Liver (tissue), 9 donors: ENCODE results near the gene TGIF1. TPM values are rescaled to one million over a fixed set of nuclear protein-coding genes. Genes with fewer than 3 reads are reported as not detected.

Experiments used
- DNase-seq: peaks from one replicate; pipeline ENCODE4 v3.0.0-alpha.2; 2017; ENCODE audit warnings: low spot score
- H3K27ac ChIP-seq, 2 donors: one replicate each; pipeline ENCODE4 v1.7.0; 2013; ENCODE audit warnings: inconsistent platforms in 2 of 2, low read length in 2 of 2, control low read depth in 1 of 2, low read depth in 1 of 2, mild to moderate bottlenecking in 1 of 2
- H3K27me3 ChIP-seq, 4 donors: one replicate each; pipeline versions ENCODE4 v1.6.1 to v1.7.0; 2013; ENCODE audit warnings: low read length in 3 of 4, inconsistent platforms in 1 of 4, mild to moderate bottlenecking in 1 of 4, moderate library complexity in 1 of 4; ENCODE audit not compliant: control insufficient read depth in 4 of 4, insufficient read depth in 4 of 4
- H3K36me3 ChIP-seq, 4 donors: one replicate each; pipeline versions ENCODE4 v1.6.1 to v1.7.0; 2013; ENCODE audit warnings: low read length in 3 of 4, mild to moderate bottlenecking in 3 of 4, low read depth in 1 of 4, moderate library complexity in 1 of 4; ENCODE audit not compliant: control insufficient read depth in 4 of 4, insufficient read depth in 3 of 4
- H3K4me1 ChIP-seq, 4 donors: one replicate each; pipeline versions ENCODE4 v1.6.1 to v1.7.0; 2013; ENCODE audit warnings: low read length in 3 of 4, mild to moderate bottlenecking in 3 of 4, moderate library complexity in 1 of 4; ENCODE audit not compliant: control insufficient read depth in 4 of 4, insufficient read depth in 4 of 4
- H3K4me3 ChIP-seq, 3 donors: one replicate each; pipeline versions ENCODE4 v1.6.1 to v1.7.0; 2013; ENCODE audit warnings: low read length in 3 of 3, control low read depth in 1 of 3, low read depth in 1 of 3, mild to moderate bottlenecking in 1 of 3
- H3K9ac ChIP-seq, 2 donors: one replicate each; pipeline ENCODE4 v1.7.0; 2013; ENCODE audit warnings: low read length in 2 of 2, mild to moderate bottlenecking in 2 of 2, moderate library complexity in 2 of 2, control low read depth in 1 of 2, low read depth in 1 of 2
- H3K9me3 ChIP-seq, 4 donors: one replicate each; pipeline versions ENCODE4 v1.6.1 to v1.7.0; 2013; ENCODE audit warnings: low read length in 3 of 4; ENCODE audit not compliant: control insufficient read depth in 4 of 4
- EGR1 ChIP-seq, 2 donors: IDR thresholded peaks; 2 replicates each; pipeline ENCODE4 v1.6.1; 2016 to 2018; ENCODE audit warnings: antibody characterized with exemption in 2 of 2, low read depth in 2 of 2
- GABPA ChIP-seq, 2 donors: IDR thresholded peaks in 1 of 2; conservative IDR thresholded peaks in 1 of 2; 2 replicates each; pipeline ENCODE4 v1.6.1; 2016; ENCODE audit warnings: antibody characterized with exemption in 2 of 2, mild to moderate bottlenecking in 1 of 2, moderate library complexity in 1 of 2
- HNF4A ChIP-seq, 2 donors: conservative IDR thresholded peaks; 2 replicates each; pipeline ENCODE4 v1.6.1; 2016; ENCODE audit warnings: antibody characterized with exemption in 2 of 2, mild to moderate bottlenecking in 2 of 2
- HNF4G ChIP-seq: IDR thresholded peaks from 2 replicates; pipeline ENCODE4 v1.6.1; 2016; ENCODE audit warnings: antibody characterized with exemption
- JUND ChIP-seq, 2 donors: IDR thresholded peaks; 2 replicates each; pipeline ENCODE4 v1.6.1; 2016; ENCODE audit warnings: antibody characterized with exemption in 2 of 2
- RAD21 ChIP-seq, 2 donors: IDR thresholded peaks; 2 replicates each; pipeline ENCODE4 v1.6.1; 2016; ENCODE audit warnings: antibody characterized with exemption in 2 of 2, mild to moderate bottlenecking in 2 of 2
- RXRA ChIP-seq, 2 donors: IDR thresholded peaks; 2 replicates each; pipeline ENCODE4 v1.6.1; 2017 to 2018; ENCODE audit warnings: antibody characterized with exemption in 2 of 2, mild to moderate bottlenecking in 1 of 2
- YY1 ChIP-seq: IDR thresholded peaks from 2 replicates; pipeline ENCODE4 v1.6.1; 2016; ENCODE audit warnings: antibody characterized with exemption, mild to moderate bottlenecking
- WGBS: extraction: QIAGEN DNeasy Blood & Tissue Kit; methylation state at CpG from one replicate; pipeline ENCODE4 v1.1.7; 2013; 5-methylcytosine and 5-hydroxymethylcytosine counted together
- polyA plus RNA-seq, 2 donors: library from polyadenylated mRNA; stranded (reverse) in 1 of 2; unstranded in 1 of 2; fragments of 200-250 nt in 1 of 2; fragments of >200 nt in 1 of 2; fragmentation: Nextera tagmentation in 1 of 2; extraction: Ambion mirVana in 1 of 2; gene quantifications; one replicate each; pipeline versions ENCODE4 v1.2.1 to v1.2.3, GENCODE V29; 2013 to 2015
- total RNA-seq, 2 donors: library from RNA; depleted of rRNA; stranded (reverse); fragments of >200 nt; gene quantifications; one replicate each; pipeline ENCODE4 v1.2.3, GENCODE V29; 2014
- TF ChIP-seq, protein P1 (sequence below): IDR thresholded peaks from 2 replicates; pipeline ENCODE4 v1.6.1; 2016; ENCODE audit warnings: antibody characterized with exemption, mild to moderate bottlenecking
- TF ChIP-seq, protein P2 (sequence below): IDR thresholded peaks from 2 replicates; pipeline ENCODE4 v1.6.1; 2016; ENCODE audit warnings: antibody characterized with exemption
- TF ChIP-seq, protein P3 (sequence below): fragments of 150-350 bp; IDR thresholded peaks from 2 replicates; pipeline ENCODE4 v1.5.1; 2017; ENCODE audit warnings: improper control_type of control experiment, low read depth, low read length; ENCODE audit not compliant: missing input control
- TF ChIP-seq, protein P4 (sequence below): IDR thresholded peaks from 2 replicates; pipeline ENCODE4 v1.6.1; 2016; ENCODE audit warnings: antibody characterized with exemption
- donor health status: healthy.
- donor health status: healthy.
- donor health status: healthy.
- donor health status: healthy.
- donor health status: healthy.

The TGIF1 gene
- total and polyA plus RNA-seq, 4 donors: 13.1 to 26.4 (median 18.4) TPM

DNA sequence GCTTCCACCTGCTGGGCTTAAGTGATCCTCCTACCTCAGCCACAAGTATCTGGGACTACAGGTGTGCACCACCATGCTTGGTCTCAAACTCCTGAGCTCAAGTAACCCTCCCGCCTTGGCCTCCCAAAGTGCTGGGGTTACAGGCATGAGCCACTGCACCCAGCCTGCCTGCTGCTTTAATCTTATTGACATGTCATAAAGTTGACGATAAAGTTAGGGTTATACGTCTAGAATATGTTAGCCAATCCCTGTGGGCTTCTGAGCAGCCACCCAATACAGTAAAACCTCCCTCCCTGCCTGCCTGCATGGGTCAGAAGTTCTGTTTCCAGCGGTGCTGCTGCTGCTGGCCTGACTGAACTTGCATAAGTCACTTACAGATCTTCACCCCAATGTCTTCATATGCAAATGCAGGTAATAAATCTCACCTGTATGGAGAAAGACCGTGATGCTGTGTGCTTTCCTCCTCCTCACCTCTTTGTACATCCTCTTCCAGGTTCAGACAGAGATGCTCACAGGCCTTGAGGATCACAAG lies 30.1 kb downstream of the TGIF1 start:
- H3K9ac ChIP-seq: no peak overlapping the region
- no peaks in the 10 kb centered on the region for H3K36me3 ChIP-seq
- H3K4me1 ChIP-seq: no peaks in the 10 kb centered on the region
- H3K27me3 ChIP-seq: no peaks in the 10 kb centered on the region
- H3K4me3 ChIP-seq: no peak overlapping the region
- 82% methylated on average over 5 of the region's 5 CpGs for WGBS
- no peak for DNase-seq
- no peak overlapping the region for H3K27ac ChIP-seq
- TF ChIP-seq HNF4A (conservative IDR thresholded peaks at IDR 0.05): no peak
- TF ChIP-seq EGR1 (IDR thresholded peaks at IDR 0.05; ENCODE audit: low read depth in 2 of 2): no peak
- TF ChIP-seq, protein P1, sequence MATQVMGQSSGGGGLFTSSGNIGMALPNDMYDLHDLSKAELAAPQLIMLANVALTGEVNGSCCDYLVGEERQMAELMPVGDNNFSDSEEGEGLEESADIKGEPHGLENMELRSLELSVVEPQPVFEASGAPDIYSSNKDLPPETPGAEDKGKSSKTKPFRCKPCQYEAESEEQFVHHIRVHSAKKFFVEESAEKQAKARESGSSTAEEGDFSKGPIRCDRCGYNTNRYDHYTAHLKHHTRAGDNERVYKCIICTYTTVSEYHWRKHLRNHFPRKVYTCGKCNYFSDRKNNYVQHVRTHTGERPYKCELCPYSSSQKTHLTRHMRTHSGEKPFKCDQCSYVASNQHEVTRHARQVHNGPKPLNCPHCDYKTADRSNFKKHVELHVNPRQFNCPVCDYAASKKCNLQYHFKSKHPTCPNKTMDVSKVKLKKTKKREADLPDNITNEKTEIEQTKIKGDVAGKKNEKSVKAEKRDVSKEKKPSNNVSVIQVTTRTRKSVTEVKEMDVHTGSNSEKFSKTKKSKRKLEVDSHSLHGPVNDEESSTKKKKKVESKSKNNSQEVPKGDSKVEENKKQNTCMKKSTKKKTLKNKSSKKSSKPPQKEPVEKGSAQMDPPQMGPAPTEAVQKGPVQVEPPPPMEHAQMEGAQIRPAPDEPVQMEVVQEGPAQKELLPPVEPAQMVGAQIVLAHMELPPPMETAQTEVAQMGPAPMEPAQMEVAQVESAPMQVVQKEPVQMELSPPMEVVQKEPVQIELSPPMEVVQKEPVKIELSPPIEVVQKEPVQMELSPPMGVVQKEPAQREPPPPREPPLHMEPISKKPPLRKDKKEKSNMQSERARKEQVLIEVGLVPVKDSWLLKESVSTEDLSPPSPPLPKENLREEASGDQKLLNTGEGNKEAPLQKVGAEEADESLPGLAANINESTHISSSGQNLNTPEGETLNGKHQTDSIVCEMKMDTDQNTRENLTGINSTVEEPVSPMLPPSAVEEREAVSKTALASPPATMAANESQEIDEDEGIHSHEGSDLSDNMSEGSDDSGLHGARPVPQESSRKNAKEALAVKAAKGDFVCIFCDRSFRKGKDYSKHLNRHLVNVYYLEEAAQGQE: no peak
- TF ChIP-seq, protein P2, sequence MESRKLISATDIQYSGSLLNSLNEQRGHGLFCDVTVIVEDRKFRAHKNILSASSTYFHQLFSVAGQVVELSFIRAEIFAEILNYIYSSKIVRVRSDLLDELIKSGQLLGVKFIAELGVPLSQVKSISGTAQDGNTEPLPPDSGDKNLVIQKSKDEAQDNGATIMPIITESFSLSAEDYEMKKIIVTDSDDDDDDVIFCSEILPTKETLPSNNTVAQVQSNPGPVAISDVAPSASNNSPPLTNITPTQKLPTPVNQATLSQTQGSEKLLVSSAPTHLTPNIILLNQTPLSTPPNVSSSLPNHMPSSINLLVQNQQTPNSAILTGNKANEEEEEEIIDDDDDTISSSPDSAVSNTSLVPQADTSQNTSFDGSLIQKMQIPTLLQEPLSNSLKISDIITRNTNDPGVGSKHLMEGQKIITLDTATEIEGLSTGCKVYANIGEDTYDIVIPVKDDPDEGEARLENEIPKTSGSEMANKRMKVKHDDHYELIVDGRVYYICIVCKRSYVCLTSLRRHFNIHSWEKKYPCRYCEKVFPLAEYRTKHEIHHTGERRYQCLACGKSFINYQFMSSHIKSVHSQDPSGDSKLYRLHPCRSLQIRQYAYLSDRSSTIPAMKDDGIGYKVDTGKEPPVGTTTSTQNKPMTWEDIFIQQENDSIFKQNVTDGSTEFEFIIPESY: no peak
- TF ChIP-seq, protein P3, sequence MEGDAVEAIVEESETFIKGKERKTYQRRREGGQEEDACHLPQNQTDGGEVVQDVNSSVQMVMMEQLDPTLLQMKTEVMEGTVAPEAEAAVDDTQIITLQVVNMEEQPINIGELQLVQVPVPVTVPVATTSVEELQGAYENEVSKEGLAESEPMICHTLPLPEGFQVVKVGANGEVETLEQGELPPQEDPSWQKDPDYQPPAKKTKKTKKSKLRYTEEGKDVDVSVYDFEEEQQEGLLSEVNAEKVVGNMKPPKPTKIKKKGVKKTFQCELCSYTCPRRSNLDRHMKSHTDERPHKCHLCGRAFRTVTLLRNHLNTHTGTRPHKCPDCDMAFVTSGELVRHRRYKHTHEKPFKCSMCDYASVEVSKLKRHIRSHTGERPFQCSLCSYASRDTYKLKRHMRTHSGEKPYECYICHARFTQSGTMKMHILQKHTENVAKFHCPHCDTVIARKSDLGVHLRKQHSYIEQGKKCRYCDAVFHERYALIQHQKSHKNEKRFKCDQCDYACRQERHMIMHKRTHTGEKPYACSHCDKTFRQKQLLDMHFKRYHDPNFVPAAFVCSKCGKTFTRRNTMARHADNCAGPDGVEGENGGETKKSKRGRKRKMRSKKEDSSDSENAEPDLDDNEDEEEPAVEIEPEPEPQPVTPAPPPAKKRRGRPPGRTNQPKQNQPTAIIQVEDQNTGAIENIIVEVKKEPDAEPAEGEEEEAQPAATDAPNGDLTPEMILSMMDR: no peak
- no peak for TF ChIP-seq GABPA (IDR thresholded peaks at IDR 0.05 in 1 of 2, conservative IDR thresholded peaks at IDR 0.05 in 1 of 2)
- no peak for TF ChIP-seq YY1
- TF ChIP-seq JUND (IDR thresholded peaks at IDR 0.05): no peak
- no peak for TF ChIP-seq RAD21 (IDR thresholded peaks at IDR 0.05)
- no peak for TF ChIP-seq HNF4G
- H3K9me3 ChIP-seq: no peaks in the 10 kb centered on the region

DNA sequence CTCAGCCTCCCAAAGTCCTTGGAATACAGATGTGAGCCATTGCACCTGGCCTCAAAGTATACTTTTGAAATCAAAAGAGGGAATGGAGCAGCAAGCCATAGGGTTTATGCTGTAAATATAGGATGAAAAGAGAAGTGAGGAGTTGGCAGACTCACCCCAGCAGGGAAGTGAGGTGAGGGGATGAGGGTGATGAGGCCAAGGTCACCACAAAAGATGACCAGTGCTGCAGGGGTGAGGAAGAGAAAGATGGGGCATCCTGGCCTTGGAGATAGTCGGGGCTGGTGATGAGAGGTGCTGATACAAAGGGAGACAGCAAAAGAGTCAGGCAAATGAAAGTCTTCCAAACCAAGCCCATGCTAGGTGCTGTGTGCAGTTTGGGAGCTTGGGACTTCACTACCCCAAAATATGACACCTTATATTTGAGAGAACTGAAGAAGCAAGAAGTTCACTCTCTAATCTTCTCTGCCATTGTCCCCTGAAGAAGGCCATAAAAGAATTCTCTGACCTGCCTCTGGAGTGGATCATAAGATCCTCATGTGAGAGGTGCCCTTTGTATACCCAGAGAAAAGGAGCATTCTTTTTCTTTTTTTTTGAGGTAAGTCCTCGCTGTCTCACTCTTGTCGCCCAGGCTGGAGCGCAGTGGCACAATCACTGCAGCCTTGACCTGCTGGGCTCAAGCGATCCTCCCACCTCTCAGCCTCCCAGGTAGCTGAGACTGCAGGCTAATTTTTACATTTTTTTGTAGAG lies 31.0 kb downstream of the TGIF1 start:
- TF ChIP-seq, protein P1: no peak
- TF ChIP-seq, protein P3: no peak
- TF ChIP-seq HNF4G (no peak), RXRA (IDR thresholded peaks at IDR 0.05) (no peak), RAD21 (IDR thresholded peaks at IDR 0.05) (no peak), YY1 (no peak)
- TF ChIP-seq, protein P2: no peak
- TF ChIP-seq, protein P4, sequence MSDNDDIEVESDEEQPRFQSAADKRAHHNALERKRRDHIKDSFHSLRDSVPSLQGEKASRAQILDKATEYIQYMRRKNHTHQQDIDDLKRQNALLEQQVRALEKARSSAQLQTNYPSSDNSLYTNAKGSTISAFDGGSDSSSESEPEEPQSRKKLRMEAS: no peak
- no peaks in the 10 kb centered on the region for H3K36me3 ChIP-seq
- H3K4me1 ChIP-seq: no peaks in the 10 kb centered on the region
- H3K9me3 ChIP-seq: no peaks in the 10 kb centered on the region
- H3K27me3 ChIP-seq: no peaks in the 10 kb centered on the region
- H3K4me3 ChIP-seq: no peak overlapping the region
- no peak overlapping the region for H3K27ac ChIP-seq
- WGBS: 96% methylated on average over 5 of the region's 5 CpGs
- DNase-seq: no peak
- H3K9ac ChIP-seq: no peak overlapping the region
